ENCODE results near the gene MUC5AC.
"Not testable (repeated sequence)": the region's sequence is repeated elsewhere in the genome, so short reads cannot be mapped to it uniquely, and the experiment has no call there.

Gene MUC5AC

DNA sequence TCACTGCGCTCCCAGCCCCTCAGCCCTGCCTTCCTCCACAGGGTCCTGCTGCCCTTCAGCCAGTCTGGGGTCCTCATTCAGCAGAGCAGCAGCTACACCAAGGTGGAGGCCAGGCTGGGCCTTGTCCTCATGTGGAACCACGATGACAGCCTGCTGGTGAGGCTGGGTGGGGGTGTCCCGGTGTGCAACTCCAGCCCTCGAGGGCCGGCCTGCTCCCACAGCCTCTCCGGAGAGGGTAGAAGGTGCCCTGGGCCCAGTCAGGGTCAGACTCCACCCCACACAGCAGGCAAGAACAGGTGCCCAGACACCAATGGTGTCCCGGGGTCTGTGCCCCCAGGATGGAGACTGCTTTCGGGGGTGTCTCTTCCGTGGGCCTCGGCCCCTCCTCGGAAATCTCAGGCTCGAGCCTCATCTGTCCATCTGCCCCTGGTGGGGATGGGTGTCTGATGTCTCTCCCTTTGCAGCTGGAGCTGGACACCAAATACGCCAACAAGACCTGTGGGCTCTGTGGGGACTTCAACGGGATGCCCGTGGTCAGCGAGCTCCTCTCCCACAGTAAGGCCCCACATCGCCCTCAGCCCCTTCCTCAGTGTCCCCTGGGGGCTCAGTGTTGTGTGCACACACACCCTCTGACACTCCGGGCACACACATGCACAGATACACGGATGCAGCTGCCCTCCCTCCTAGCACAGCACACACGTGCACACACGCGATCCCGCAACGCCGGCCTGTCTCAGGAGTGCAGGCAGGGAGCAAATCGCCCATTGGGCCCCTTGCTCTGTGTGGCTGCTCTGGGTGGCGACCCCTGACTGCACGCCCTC lies 4.9 kb downstream of the MUC5AC start:
- no peak for DNase-seq

DNA sequence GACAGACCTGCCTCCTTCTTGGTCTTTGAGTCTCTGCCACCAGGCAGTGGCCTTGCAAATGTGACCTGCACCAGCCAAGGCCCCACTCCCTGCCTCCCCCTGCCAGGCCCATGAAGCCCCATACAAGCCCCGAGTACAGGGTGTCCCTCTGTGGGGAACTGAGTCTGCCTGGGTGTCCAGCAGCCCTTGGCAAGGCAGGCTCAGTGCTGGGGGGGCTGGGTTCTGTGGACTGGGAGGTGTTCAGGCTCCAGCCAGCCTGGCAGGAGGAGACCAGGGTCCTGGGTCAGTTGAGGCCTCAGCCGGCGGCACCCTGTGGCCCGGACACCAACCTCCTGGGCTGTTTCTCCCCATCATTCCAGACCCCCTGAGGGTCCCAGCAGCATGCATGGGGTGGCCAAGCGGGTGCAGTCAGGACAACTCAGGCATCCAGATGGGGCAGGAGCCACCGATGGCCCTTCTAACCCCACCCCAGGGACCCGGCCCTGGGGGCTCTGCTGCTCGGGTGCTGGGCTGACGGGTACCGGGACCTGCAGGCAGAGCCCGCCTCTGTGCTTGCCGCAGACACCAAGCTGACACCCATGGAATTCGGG lies 5.7 kb downstream of the MUC5AC start:
- no peak for DNase-seq

DNA sequence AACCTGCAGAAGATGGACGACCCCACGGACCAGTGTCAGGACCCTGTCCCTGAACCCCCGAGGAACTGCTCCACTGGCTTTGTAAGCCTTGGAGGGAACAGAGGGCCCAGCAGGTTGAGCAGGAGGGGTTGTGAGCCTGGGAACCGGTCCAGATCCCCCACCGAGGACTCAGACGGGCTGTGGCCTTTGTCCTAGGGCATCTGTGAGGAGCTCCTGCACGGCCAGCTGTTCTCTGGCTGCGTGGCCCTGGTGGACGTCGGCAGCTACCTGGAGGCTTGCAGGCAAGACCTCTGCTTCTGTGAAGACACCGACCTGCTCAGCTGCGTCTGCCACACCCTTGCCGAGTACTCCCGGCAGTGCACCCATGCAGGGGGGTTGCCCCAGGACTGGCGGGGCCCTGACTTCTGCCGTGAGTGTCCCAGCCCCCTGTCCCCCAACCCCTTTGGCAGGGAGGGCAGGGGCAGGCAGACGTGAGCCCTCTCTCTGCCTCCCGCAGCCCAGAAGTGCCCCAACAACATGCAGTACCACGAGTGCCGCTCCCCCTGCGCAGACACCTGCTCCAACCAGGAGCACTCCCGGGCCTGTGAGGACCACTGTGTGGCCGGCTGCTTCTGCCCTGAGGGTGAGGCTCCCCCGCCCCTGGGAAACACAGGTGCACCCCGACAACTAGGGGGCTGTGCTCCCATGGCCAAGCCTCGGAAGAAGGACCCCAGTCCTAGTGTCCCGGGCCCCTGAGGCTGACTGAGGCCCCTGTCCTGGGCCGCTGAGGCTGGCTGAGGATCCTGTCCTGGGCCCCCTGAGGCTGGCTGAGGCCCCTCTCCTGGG lies 6.4 kb downstream of the MUC5AC start:
- no peak for DNase-seq

DNA sequence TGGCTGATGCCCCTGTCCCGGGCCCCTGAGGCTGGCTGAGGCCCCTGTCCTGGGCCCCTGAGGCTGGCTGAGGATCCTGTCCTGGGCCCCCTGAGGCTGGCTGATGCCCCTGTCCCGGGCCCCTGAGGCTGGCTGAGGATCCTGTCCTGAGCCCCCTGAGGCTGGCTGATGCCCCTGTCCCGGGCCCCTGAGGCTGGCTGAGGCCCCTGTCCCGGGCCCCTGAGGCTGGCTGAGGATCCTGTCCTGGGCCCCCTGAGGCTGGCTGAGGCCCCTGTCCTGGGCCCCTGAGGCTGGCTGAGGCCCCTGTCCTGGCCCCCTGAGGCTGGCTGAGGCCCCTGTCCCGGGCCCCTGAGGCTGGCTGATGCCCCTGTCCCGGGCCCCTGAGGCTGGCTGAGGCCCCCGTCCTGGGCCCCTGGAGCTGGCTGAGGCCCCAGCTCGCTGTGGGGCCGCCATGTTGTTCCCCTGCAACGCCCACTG lies 7.1 kb downstream of the MUC5AC start:
- not testable (repeated sequence) for DNase-seq

DNA sequence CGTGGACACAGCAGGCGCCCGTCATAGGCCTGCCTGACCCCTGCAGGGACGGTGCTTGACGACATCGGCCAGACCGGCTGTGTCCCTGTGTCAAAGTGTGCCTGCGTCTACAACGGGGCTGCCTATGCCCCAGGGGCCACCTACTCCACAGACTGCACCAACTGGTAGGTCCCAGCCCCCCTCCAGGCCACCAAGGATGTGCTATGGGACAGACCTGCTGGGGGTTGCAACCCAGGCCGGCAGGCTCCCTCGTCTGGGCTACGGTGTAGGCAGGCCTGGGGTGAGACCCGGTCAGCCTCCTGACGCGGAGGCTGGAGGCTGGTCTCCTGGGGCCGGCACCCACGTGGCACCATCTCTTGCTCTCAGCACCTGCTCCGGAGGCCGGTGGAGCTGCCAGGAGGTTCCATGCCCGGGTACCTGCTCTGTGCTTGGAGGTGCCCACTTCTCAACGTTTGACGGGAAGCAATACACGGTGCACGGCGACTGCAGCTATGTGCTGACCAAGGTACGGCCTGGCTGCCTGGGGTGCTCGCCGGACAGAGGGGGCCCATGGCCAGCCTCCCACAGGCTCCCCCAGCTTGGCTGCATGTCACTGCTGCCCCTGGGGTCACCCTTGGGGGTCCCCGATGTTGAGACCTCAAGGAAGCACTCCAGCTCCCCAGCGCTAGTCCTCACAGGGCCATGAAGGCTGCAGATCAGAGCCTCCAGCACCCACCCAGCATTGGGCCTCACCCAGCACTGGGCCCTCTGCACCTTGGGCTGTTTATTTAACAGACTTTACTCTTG lies 7.7 kb downstream of the MUC5AC start:
- DNase-seq, result no peak

DNA sequence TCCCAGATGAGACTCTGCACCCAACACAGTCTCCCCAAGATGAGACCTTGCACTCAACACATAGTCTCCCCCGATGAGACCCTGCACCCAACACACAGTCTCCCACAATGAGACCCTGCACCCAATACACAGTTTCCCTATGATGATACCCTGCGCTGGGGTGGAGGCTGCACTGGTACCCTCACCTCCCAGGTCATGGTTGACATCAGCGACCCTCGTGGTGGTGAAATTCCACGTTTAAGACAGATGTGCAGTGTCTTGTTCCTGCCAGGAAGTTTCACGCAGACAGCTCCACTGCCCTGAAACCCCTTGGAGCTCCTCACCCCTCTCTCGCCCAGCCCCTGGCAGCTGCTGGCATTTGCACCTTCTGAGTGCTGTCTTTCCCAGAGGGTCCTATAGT lies 9.5 kb downstream of the MUC5AC start:
- no peak for DNase-seq

DNA sequence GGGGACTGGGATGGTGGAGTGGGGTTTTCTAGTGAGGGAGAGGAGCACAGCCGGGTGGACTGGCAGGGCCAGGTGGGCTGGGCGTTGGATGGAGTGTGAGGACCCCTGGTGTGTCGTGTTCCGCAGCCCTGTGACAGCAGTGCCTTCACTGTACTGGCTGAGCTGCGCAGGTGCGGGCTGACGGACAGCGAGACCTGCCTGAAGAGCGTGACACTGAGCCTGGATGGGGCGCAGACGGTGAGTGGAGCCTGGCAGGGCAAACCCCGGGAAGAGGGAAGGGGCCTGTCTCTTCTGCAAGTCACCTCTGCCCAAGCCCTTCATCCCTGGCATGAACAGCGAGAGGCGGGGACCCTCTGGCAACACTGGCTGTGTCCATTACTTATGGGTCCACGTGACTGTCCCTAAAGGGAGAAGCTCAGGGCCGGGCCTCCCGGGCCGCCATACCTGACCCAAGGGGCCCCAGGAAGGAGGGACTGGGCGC lies 10.0 kb downstream of the MUC5AC start:
- DNase-seq, result no peak

DNA sequence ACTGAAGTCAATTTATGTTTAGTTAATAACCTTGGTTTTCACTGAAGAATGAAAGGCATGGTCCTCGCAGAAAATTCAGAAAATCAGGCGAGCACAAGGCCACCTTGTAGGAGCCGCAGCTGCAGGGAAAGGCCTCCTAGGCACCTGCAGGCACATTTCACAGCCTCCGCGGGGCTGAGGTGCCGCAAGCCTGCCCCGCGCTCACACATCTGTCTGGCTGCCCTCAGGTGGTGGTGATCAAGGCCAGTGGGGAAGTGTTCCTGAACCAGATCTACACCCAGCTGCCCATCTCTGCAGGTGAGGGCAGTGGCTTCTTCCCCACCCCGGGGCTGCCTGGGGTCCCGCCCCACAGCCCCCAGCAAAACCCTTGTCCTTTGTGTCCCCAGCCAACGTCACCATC lies 10.5 kb downstream of the MUC5AC start:
- DNase-seq, result no peak

DNA sequence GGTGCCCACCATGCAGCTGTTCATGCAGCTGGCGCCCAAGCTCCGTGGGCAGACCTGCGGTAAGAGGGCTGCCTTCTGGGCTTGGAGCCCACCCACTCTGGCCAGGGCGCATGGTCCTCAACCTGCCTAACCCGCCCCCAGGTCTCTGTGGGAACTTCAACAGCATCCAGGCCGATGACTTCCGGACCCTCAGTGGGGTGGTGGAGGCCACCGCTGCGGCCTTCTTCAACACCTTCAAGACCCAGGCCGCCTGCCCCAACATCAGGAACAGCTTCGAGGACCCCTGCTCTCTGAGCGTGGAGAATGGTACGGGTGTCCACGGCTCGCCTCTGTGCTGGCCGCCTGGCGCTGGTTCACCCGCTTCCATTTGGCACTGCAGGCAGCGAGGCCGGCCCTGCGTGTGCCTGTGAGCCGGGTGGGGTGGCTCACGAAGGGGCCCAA lies 11.0 kb downstream of the MUC5AC start:
- no peak for DNase-seq

DNA sequence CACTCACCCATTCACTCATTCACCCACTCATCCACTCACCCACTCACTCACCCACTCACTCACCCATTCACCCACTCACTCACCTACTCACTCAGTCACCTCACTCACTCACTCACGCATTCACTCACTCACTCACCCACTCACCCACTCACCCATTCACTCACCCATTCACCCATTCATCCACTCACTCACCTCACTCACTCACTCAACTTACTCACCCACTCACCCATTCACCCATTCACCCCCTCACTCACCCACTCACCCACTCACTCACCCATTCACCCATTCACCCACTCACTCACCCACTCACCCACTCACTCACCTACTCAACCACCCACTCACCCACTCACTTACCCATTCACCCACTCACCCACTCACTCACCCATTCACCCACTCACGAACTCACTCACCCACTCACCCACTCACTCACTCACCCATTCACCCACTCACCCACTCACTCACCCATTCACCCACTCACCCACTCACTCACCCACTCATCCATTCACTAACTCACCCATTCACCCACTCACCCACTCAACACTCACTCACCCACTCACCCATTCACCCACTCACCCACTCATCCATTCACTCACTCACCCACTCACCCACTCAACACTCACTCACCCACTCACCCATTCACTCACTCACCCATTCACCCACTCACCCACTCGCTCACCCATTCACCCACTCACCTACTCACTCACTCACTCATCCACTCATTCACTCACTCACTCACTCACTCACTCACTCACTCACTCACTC lies 13.7 kb downstream of the MUC5AC start:
- DNase-seq, result no peak

DNA sequence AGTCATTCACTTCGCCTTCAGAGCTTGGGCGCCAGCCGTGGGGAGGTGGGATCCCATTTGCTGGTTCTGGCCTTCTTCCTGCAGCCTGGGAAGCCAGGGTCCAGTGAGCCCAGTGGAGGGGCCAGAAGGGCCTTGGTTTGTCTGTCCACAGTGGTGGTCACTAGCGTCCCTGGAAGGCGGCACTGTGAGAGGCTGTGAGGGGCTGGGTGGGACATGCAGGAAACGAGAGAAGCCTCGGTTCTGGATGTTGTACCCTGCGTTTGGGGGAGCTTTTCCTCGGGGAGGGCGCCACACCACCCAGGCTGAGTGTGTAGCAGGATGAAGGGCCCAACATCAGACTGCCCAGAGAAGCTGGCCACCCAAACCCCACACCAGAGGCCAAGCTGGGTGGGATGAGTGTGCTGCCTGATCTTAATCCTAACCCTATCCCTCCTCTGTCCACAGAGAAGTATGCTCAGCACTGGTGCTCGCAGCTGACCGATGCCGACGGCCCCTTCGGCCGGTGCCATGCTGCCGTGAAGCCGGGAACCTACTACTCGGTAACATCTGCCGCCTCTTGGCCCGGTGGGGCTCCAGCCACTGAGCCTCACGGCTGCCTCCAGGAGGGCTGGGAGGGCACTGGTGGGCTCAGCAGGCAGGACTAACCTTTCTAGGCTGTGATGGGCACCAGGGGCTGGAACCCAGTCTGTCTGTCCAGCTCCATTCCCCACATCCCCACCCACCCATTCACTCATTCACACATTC lies 14.4 kb downstream of the MUC5AC start:
- DNase-seq, result no peak

DNA sequence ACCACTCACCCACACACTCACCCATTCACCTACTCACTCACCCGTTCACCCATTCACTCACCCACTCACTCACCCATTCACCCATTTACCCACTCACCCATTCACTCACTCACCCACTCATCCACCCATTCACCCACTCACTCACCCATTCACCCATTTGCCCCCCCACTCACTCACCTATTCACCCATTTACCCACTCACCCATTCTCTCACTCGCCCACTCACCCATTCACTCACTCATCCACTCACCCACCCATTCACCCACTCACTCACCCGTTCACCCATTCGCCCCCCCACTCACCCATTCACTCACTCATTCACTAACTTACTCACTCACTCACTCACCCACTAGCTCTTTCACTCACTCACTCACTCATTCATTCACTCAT lies 15.0 kb downstream of the MUC5AC start:
- no peak for DNase-seq

DNA sequence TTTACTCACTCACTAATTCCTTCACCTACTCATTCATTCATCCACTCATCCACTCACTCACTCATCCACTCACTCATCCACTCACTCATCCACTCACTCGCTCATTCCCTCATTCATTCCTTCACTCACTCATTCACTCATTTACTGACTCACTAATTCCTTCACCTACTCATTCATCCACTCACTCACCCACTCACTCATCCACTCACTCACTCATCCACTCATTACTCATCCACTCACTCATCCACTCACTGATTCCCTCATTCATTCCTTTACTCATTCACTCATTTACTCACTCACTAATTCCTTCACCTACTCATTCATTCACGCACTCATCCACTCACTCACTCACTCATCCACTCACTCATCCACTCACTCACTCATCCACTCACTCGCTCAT lies 15.6 kb downstream of the MUC5AC start:
- DNase-seq, result not testable (repeated sequence)

DNA sequence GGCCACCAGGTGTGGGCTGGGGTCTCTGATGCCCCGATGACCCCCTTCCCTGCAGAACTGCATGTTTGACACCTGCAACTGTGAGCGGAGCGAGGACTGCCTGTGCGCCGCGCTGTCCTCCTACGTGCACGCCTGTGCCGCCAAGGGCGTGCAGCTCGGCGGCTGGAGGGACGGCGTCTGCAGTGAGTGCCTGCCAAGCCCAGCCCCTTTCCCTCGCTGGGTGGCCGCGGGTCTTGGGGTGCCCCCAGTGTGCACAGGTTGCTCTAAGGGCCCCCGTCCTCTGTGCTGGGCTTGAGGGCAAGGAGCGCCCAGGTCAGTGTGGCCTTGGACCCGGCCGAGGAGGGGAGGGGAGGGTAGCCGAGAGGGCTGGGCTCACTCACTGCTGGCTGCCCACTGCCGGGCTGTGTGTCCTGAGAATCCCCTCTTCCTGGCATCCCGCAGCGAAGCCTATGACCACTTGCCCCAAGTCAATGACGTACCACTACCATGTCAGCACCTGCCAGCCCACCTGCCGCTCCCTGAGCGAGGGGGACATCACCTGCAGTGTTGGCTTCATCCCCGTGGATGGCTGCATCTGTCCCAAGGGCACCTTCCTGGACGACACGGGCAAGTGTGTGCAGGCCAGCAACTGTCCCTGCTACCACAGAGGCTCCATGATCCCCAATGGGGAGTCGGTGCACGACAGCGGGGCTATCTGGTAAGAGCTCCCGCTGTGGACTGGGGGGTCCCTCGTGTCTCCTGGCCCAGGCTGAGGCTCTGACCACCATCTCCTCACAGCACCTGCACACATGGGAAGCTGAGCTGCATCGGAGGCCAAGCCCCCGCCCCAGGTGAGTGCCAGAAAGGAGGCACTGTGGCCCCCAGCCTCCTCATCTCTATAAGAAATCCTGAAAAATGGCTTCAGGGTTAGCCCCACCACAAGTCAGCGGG lies 17.0 kb downstream of the MUC5AC start:
- DNase-seq, result no peak

DNA sequence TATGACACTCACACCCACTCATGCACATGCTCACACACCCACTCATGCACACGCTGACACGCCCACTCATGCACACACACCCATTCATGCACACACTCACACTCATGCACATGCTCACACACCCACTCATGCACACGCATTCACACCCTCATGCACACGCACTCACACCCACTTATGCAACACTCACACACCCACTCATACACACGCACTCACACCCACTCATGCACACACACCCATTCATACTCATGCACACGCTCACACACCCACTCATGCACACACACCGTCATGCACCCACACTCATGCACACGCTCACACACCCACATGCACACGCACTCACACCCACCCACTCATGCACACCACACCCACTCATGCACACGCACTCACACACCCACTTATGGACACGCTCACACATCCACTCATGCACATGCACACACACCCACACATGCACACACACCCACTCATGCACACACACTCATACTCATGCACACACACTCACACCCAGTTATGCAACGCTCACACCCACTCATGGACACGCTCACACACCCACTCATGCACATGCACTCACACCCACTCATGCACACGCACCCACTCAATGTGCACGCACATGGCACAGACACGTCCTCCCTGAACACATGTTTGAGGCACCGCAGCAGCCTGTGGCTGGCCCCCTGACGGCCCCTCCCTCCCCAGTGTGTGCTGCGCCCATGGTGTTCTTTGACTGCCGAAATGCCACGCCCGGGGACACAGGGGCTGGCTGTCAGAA lies 17.9 kb downstream of the MUC5AC start:
- DNase-seq, result no peak

DNA sequence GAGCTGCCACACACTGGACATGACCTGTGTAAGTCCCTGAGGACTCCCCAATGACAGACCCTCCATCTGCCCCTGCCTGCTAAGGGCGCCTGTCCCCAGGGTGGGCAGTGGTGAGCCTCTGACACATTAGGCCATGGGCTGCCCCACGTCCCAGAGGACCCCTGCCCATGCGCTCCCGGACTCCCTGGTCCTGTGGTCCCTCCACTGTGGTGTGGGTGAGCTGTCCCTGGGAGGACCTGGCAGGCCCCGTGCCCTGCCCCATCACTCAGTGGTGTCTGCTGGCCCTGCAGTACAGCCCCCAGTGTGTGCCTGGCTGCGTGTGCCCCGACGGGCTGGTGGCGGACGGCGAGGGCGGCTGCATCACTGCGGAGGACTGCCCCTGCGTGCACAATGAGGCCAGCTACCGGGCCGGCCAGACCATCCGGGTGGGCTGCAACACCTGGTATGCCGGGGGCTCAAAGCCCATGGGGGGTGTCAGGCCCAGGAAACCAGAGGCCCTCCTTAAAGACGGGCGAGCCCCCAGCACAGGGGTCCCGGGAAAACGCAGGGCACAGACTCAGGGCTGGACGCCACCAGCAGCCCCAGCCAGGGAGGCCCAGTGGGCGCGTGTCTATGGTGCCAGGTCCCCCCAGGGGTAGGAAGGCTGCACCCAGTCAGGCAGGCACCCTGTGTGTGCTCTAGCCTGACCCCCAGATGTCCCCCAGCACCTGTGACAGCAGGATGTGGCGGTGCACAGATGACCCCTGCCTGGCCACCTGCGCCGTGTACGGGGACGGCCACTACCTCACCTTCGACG lies 18.7 kb downstream of the MUC5AC start:
- DNase-seq, result no peak

DNA sequence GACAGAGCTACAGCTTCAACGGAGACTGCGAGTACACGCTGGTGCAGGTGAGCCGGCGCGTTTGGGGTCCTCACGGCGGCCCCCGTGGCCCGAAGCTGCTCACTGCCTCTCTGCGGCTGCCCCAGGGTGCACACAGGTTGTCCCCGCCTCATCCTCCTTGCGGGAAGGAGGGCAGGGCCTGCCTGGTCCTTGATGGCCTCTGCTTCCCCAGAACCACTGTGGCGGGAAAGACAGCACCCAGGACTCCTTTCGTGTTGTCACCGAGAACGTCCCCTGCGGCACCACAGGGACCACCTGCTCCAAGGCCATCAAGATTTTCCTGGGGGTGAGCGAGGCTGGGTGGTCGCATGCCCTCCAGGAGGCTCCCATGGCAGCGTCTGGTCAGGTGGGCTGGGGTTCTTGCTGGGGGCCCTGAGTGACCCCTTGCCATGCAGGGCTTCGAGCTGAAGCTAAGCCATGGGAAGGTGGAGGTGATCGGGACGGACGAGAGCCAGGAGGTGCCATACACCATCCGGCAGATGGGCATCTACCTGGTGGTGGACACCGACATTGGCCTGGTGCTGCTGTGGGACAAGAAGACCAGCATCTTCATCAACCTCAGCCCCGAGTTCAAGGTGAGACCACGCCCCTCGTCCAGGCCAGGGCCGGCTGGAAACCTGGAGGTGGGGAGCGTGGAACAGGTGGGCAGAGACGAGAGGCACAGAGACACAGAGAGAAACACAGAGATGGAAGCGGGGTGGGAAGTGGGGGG lies 19.4 kb downstream of the MUC5AC start:
- no peak for DNase-seq

DNA sequence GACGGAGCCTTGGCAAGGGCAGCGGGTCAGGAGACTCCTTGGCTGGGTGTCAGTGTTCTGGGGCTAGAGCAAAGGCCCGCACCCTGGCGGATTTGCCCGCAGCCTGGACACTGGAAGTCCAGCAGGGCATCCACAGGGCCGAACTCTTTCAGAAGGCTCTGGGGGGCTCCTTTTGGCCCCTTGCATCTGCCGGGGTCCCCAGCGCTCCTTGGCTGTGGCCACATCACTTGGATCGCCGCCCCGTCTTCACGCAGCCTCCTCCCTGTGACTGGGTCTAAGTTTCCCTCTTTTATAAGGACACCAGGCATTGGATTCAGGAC lies 20.0 kb downstream of the MUC5AC start:
- DNase-seq, result no peak
